HepG2 (cell line): Measurements from ENCODE around the gene HUNK. TPM values are rescaled to one million over a fixed set of nuclear protein-coding genes. Genes with fewer than 3 reads are reported as not detected.

Source experiments
- ATAC-seq: fragments of 200-7000 bp; cut with Tn5 transposase; 3 replicates; pipeline ENCODE4 v1.9.1; 2020; ENCODE audit warnings: mild to moderate bottlenecking, moderate library complexity
- BruUV-seq: library from RNA; stranded (reverse); fragments of 400-500 nt; replicated peaks from 2 replicates; lab custom pipeline; 2021; lab: Mats Ljungman, UMichigan
- CTCF ChIA-PET: fragments of 300-600 bp; formaldehyde crosslinking; extraction: SDS; loops from one replicate; lab custom pipeline; 2021; ENCODE audit warnings: low total read pairs, inconsistent platforms, low intra/inter-chr PET ratio; lab: Yijun Ruan, JAX
- POLR2A ChIA-PET: fragments of 350-600 bp; sonication (Branson Sonifier 250); formaldehyde crosslinking; loops from one replicate; lab custom pipeline; 2020; ENCODE audit warnings: antibody characterized with exemption, inconsistent platforms; lab: Yijun Ruan, JAX
- DNase-seq: peaks from one replicate; pipeline ENCODE4 v3.0.0-alpha.2; 2015; ENCODE audit warnings: low spot score
- FAIRE-seq: peaks from 3 replicates; lab custom pipeline; 2011; peaks lifted over from hg19 to GRCh38; lab: Jason Lieb, UNC
- H2AFZ ChIP-seq: one replicate; pipeline ENCODE4 v1.6.1; 2011; ENCODE audit warnings: low read length, inconsistent platforms
- H3K27ac ChIP-seq: fragments of 300-600 bp; 3 replicates; pipeline ENCODE4 v1.8.0; 2011; ENCODE audit warnings: mixed run types, mild to moderate bottlenecking, mixed read lengths, low read length, inconsistent platforms; ENCODE audit not compliant: insufficient read depth; ENCODE audit errors: extremely low read length
- H3K27me3 ChIP-seq, 2 experiments: fragments of 200-600 bp in 1 of 2; 2 replicates in 1 of 2; 3 replicates in 1 of 2; pipeline versions ENCODE4 v1.6.0 to v1.8.0; 2011; ENCODE audit warnings: low read length in 2 of 2, mild to moderate bottlenecking in 2 of 2, moderate library complexity in 2 of 2, inconsistent platforms in 1 of 2; ENCODE audit not compliant: insufficient read depth in 2 of 2, control insufficient read depth in 1 of 2
- H3K36me3 ChIP-seq, 2 experiments: fragments of 200-600 bp in 1 of 2; replicated peaks in 1 of 2; 2 replicates in 1 of 2; 3 replicates in 1 of 2; pipeline versions ENCODE4 v1.5.1 to v1.8.0; 2011; ENCODE audit warnings: low read length in 2 of 2, inconsistent platforms in 1 of 2; ENCODE audit not compliant: insufficient read depth in 2 of 2, control insufficient read depth in 1 of 2
- H3K4me1 ChIP-seq: 2 replicates; pipeline ENCODE4 v1.5.1; 2012; ENCODE audit warnings: low read length, inconsistent platforms; ENCODE audit not compliant: insufficient read depth
- H3K4me2 ChIP-seq: 2 replicates; pipeline ENCODE4 v1.6.0; 2011; ENCODE audit warnings: low read depth, low read length, inconsistent platforms
- H3K4me3 ChIP-seq, 3 experiments: fragments of 200-600 bp in 1 of 3; sonication (generic), shearing (Covaris generic) in 1 of 3; replicated peaks in 1 of 3; 2 replicates each; pipeline ENCODE4 v1.5.1; 2011 to 2016; ENCODE audit warnings: low read length in 3 of 3, inconsistent platforms in 2 of 3, low read depth in 2 of 3, mild to moderate bottlenecking in 2 of 3, control low read depth in 1 of 3, mixed read lengths in 1 of 3; ENCODE audit not compliant: insufficient read depth in 1 of 3
- H3K79me2 ChIP-seq: one replicate; pipeline ENCODE4 v1.6.1; 2011; ENCODE audit warnings: low read length, inconsistent platforms; ENCODE audit not compliant: insufficient read depth
- H3K9ac ChIP-seq: 2 replicates; pipeline ENCODE4 v1.6.0; 2011; ENCODE audit warnings: mild to moderate bottlenecking, low read depth, low read length, inconsistent platforms; ENCODE audit not compliant: insufficient read depth
- H3K9me3 ChIP-seq: 2 replicates; pipeline ENCODE4 v1.5.1; 2012; ENCODE audit warnings: mild to moderate bottlenecking, low read length
- H4K20me1 ChIP-seq: 2 replicates; pipeline ENCODE4 v1.6.0; 2011; ENCODE audit warnings: inconsistent platforms, mild to moderate bottlenecking, low read length, moderate library complexity; ENCODE audit not compliant: insufficient read depth
- CEBPG ChIP-seq: IDR thresholded peaks from 2 replicates; pipeline ENCODE4 v1.6.1; 2016
- CREB3 ChIP-seq: sonication (generic); formaldehyde crosslinking; IDR thresholded peaks from 2 replicates; pipeline ENCODE4 v1.5.0; 2020; ENCODE audit warnings: missing genetic modification reagents
- JUNB ChIP-seq: sonication (generic); formaldehyde crosslinking; IDR thresholded peaks from 2 replicates; pipeline ENCODE4 v1.8.0; 2022; ENCODE audit warnings: missing genetic modification reagents, mild to moderate bottlenecking, borderline replicate concordance
- KAT2B ChIP-seq: fragments of 150-350 bp; IDR thresholded peaks from 2 replicates; pipeline ENCODE4 v1.6.1; 2014; ENCODE audit warnings: low read depth, low read length, borderline replicate concordance
- PRMT3 ChIP-seq: sonication (generic); formaldehyde crosslinking; IDR thresholded peaks from 2 replicates; pipeline ENCODE4 v1.8.1; 2022; ENCODE audit warnings: low read depth, mild to moderate bottlenecking, moderate library complexity, missing genetic modification reagents, borderline replicate concordance
- SNAPC2 ChIP-seq: sonication (generic); formaldehyde crosslinking; IDR thresholded peaks from 2 replicates; pipeline ENCODE4 v1.8.1; 2022; ENCODE audit warnings: mild to moderate bottlenecking, missing genetic modification reagents
- SRSF1 ChIP-seq: fragments of 200-400 bp; formaldehyde crosslinking; optimal IDR thresholded peaks from 2 replicates; pipeline ENCODE3; 2017; ENCODE audit warnings: mild to moderate bottlenecking, low read depth, low read length, moderate library complexity
- TOPORS ChIP-seq: sonication (generic); formaldehyde crosslinking; IDR thresholded peaks from 2 replicates; pipeline ENCODE4 v1.8.0; 2023; ENCODE audit warnings: mild to moderate bottlenecking, missing genetic modification reagents
- ZNF225 ChIP-seq: sonication (generic); formaldehyde crosslinking; IDR thresholded peaks from 2 replicates; pipeline ENCODE4 v1.4.0; 2020; ENCODE audit warnings: mild to moderate bottlenecking, missing genetic modification reagents
- ZNF275 ChIP-seq: sonication (generic); formaldehyde crosslinking; IDR thresholded peaks from 2 replicates; pipeline ENCODE4 v1.8.0; 2022; ENCODE audit warnings: missing genetic modification reagents, mild to moderate bottlenecking, inconsistent platforms, borderline replicate concordance
- ZNF292 ChIP-seq: sonication (generic); formaldehyde crosslinking; IDR thresholded peaks from 2 replicates; pipeline ENCODE4 v1.8.1; 2022; ENCODE audit warnings: mild to moderate bottlenecking, low read depth, missing genetic modification reagents, borderline replicate concordance
- ZNF460 ChIP-seq: sonication (generic); formaldehyde crosslinking; IDR thresholded peaks from 2 replicates; pipeline ENCODE4 v1.5.1; 2020; ENCODE audit warnings: missing genetic modification reagents, mild to moderate bottlenecking, borderline replicate concordance
- ZNF496 ChIP-seq: sonication (generic); formaldehyde crosslinking; IDR thresholded peaks from 2 replicates; pipeline ENCODE4 v1.8.1; 2023; ENCODE audit warnings: mild to moderate bottlenecking, moderate library complexity, missing genetic modification reagents; ENCODE audit not compliant: insufficient replicate concordance
- ZNF720 ChIP-seq: sonication (generic); formaldehyde crosslinking; IDR thresholded peaks from 2 replicates; pipeline ENCODE4 v1.4.0; 2020; ENCODE audit warnings: missing genetic modification reagents
- ZSCAN25 ChIP-seq: sonication (generic); formaldehyde crosslinking; IDR thresholded peaks from 2 replicates; pipeline ENCODE4 v1.8.0; 2022; ENCODE audit warnings: mild to moderate bottlenecking, missing genetic modification reagents
- WGBS: methylation state at CpG from one replicate; pipeline ENCODE4 v1.1.6; 2017; ENCODE audit warnings: low lambda C conversion rate; 5-methylcytosine and 5-hydroxymethylcytosine counted together
- in situ Hi-C: cut with HindIII; loops from 2 replicates; pipeline ENCODE4 v1.10.0; 2017; ENCODE audit warnings: low pct_unique_long_range_greater_than_20kb; ENCODE audit not compliant: extremely low pct_ligation_motif_present
- intact Hi-C: fragments of 100-400 bp; cut with micrococcal nuclease; formaldehyde crosslinking; loops from one replicate; pipeline ENCODE4 v1.10.0; 2022; ENCODE audit not compliant: unreplicated experiment
- polyA plus RNA-seq, 8 experiments: library from polyadenylated mRNA; depleted of rRNA in 3 of 8; stranded (reverse) in 7 of 8; unstranded in 1 of 8; fragments of >200 nt; fragmentation: Illumina TruSeq in 4 of 8; extraction: Trizol in 4 of 8; gene quantifications; 2 replicates each; pipeline versions ENCODE4 v1.2.1 to v1.2.3, GENCODE V29; 2011 to 2016; ENCODE audit warnings: low read depth in 4 of 8, missing spikeins in 1 of 8, mixed read lengths in 1 of 8; ENCODE audit not compliant: insufficient read depth in 1 of 8
- total RNA-seq, 5 experiments: library from RNA; depleted of rRNA; stranded (reverse); fragments of >200 nt; fragmentation: Illumina TruSeq; extraction: Trizol; gene quantifications; 2 replicates each; pipeline ENCODE4 v1.2.3, GENCODE V29; 2016; ENCODE audit warnings: low read depth in 1 of 5

Gene HUNK
- total and polyA plus RNA-seq, 2 of the 13 experiments (the other 11 are each of a cell fraction or from before 2014, with no cell fraction given): 1.8 to 1.9 TPM

GRCh38 chr21:31943561-31943960 lies 70.7 kb downstream of the HUNK start:
- in situ Hi-C loops: no loop called here
- H3K4me3 ChIP-seq: no peak overlapping the region
- no peak overlapping the region for H3K4me2 ChIP-seq
- BruUV-seq: no TSS peak
- intact Hi-C loops: no loop called here
- H3K27ac ChIP-seq: no peak overlapping the region
- H3K79me2 ChIP-seq: no peaks in the 10 kb centered on the region
- ATAC-seq (no peak), DNase-seq (no peak), FAIRE-seq (no peak)
- H3K4me1 ChIP-seq: peaks cover 39% of the 10 kb centered on the region
- 43% methylated on average over 1 of the region's 1 CpG for WGBS
- H3K9ac ChIP-seq: no peak overlapping the region
- no peaks in the 10 kb centered on the region for H3K27me3 ChIP-seq
- ChIA-PET CTCF (no interaction called here), POLR2A (no interaction called here)
- no peak overlapping the region for H2AFZ ChIP-seq
- H3K9me3 ChIP-seq: no peaks in the 10 kb centered on the region
- H4K20me1 ChIP-seq: no peaks in the 10 kb centered on the region
- no peak for TF ChIP-seq ZNF292 (CRISPR knock-in tag)
- H3K36me3 ChIP-seq: peaks cover 3 to 11% of the 10 kb centered on the region in 2 experiments

GRCh38 chr21:31945141-31945540 lies 72.3 kb downstream of the HUNK start:
- 69% methylated on average over 5 of the region's 5 CpGs for WGBS
- H3K27ac ChIP-seq: no peak overlapping the region
- H3K4me3 ChIP-seq: no peak overlapping the region
- no peaks in the 10 kb centered on the region for H3K9me3 ChIP-seq
- no peaks in the 10 kb centered on the region for H3K79me2 ChIP-seq
- FAIRE-seq (no peak), DNase-seq (no peak), ATAC-seq (no peak)
- no peaks in the 10 kb centered on the region for H4K20me1 ChIP-seq
- H3K27me3 ChIP-seq: no peaks in the 10 kb centered on the region
- no peak overlapping the region for H3K9ac ChIP-seq
- in situ Hi-C loops (no loop called here), intact Hi-C loops (no loop called here)
- ChIA-PET CTCF (no interaction called here), POLR2A (no interaction called here)
- H3K36me3 ChIP-seq: peaks cover 3 to 25% of the 10 kb centered on the region in 2 experiments
- H3K4me1 ChIP-seq: peaks cover 35% of the 10 kb centered on the region
- no peak overlapping the region for H3K4me2 ChIP-seq
- no TSS peak for BruUV-seq
- no peak overlapping the region for H2AFZ ChIP-seq
- no peak for TF ChIP-seq TOPORS (CRISPR knock-in tag)
- no peak for TF ChIP-seq PRMT3 (CRISPR knock-in tag)
- no peak for TF ChIP-seq ZNF460 (CRISPR knock-in tag)
- no peak for TF ChIP-seq SRSF1
- TF ChIP-seq ZNF496 (CRISPR knock-in tag): no peak
- TF ChIP-seq SNAPC2: no peak
- TF ChIP-seq ZSCAN25 (CRISPR knock-in tag): no peak
- TF ChIP-seq ZNF275 (CRISPR knock-in tag): no peak
- no peak for TF ChIP-seq CEBPG (CRISPR knock-in tag)
- no peak for TF ChIP-seq CREB3 (CRISPR knock-in tag)
- TF ChIP-seq ZNF720: no peak
- TF ChIP-seq KAT2B: no peak
- TF ChIP-seq ZNF225: no peak
- TF ChIP-seq JUNB: no peak
